ENCODE measurements around the gene CELA3A.
"Not testable (repeated sequence)": the region's sequence is repeated elsewhere in the genome, so short reads cannot be mapped to it uniquely, and the experiment has no call there.

The CELA3A gene

DNA sequence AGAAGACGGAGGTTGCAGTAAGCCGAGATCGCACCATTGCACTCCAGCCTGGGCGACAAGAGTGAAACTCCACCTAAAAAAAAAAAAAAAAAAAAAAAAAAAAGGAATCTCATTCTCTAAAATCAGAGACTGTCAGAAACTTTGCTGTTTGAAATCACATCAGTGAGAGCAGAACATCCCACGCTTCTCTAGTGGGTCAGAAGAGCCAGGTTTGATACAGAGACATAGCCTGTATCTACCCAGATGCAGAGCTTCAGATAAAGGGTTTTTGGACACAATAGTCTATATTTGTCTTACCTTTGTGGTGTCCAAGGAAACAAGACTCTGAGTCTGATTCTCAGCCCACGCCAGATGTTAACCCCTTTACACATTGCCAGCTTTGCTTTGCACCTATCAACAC is 19.6 kb downstream of the CELA3A start:
- no peak for DNase-seq

DNA sequence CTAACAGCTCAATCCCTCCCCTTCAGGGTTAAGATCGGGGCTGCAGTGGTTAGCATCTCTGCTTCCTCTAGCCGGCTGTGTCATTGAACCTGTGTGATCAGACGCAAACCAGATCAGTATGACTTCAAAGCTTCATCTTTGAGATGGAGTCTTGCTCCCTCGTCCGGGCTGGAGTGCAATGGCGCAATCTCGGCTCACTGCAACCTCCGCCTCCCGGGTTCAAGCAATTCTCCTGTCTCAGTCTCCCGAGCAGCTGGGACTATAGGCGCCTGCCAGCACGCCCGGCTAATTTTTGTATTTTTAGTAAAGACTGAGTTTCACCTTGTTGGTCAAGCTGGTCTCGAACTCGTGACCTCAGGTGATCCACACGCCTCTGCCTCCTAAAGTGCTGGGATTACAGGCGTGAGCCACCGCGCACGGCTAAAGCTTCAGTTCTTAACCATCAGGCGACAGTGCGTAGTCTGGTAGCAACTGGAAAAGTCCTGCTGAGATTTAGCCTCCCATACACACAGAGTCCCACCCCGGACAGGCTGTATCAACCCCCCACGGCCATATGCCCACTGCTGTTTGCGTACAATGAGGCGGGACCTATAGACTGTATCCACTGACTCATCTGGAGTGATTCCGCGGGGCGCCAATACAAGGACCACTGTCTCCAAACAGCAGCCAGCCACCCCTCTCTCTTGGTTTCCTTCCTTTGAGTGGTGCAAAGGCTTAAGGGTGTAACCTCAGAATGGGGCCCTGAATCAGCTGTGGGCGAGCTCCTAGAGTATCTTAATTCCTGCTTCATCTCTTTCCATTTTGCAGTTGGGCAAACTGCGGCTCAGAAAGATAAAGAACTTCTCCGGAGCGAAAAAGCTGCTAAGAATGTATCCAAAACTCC is 23.3 kb downstream of the CELA3A start:
- DNase-seq = no peak

DNA sequence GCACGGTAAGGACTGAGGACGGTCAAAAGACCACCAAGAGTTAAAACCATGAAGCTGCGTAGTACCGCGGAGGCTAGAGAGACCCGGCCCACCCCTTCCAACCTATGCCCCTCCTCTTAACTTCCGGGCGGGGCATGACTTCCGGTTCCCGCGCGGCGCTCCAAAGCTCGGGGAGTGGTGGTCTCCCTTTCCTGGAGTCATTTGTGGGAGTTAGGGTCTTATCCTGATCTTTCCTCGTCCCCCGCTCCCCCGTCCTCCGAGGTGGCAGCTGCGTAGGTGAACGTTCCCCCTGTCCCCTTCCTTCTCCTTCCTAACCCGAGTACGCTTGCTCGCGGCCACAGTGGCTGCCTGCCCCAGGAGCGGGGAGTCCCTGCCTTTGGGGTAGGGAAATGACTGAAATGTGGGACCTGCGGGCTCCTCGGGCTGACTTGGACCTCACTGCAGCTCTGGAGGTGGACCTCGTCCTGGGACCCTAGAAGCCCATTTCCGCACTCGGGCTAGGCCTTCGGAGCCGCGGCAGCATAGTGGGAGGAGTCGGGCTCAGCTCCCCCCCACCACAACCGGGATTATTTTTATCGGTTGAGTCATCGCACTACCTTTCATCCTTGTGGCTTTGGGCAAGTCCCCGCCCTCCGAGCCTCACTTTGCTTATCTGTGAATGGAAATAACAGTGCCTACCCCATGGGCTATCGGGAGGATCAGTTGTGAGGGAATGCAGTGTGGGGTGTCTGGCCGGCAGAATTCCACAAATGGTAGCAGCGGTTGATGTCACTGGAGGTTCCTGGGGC is 24.1 kb downstream of the CELA3A start:
- DNase-seq = peak; percentile 76

DNA sequence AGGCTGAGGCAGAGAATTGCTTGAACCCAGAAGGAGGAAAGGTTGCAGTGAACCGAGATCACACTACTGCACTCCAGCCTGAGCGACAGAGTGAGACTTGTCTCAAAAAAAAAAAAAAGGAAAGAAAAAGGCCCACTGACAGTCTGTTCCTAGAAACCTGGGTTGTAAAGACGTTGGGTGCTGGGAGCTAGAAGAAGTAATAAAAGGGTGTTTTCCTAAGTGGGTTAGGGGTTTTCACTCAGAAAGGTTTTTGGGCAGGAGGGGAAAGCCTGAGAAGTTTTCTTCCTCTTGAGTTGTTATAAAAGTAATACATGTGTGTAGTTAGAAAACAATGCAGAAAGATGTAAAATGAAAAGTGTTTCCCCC is 25.4 kb downstream of the CELA3A start:
- DNase-seq = no peak

GRCh38 chr1:22030057-22030456 is 28.6 kb downstream of the CELA3A start:
- DNase-seq = no peak

GRCh38 chr1:22030473-22030872 is 29.0 kb downstream of the CELA3A start:
- DNase-seq = no peak

- no peak for DNase-seq
Observed at GRCh38 chr1:22031214-22031962, 29.9 kb downstream of the CELA3A start.

DNA sequence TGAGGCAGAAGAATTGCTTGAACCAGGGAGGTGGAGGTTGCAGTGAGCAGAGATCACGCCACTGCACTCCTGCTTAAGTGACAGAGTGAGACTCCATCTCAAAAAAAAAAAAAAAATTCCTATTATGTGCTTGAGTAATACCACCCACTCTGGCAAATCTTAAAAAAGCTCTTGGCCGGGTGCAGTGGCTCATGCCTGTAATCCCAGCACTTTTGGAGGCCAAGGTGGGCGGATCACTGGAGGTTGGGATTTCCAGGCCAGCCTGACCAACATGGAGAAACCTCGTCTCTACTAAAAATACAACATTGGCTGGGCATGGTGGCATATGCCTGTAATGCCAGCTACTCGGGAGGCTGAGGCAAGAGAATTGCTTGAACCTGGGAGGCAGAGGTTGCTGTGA is 33.4 kb downstream of the CELA3A start:
- DNase-seq = not testable (repeated sequence)

GRCh38 chr1:22037520-22037919 is 36.1 kb downstream of the CELA3A start:
- DNase-seq = no peak

DNA sequence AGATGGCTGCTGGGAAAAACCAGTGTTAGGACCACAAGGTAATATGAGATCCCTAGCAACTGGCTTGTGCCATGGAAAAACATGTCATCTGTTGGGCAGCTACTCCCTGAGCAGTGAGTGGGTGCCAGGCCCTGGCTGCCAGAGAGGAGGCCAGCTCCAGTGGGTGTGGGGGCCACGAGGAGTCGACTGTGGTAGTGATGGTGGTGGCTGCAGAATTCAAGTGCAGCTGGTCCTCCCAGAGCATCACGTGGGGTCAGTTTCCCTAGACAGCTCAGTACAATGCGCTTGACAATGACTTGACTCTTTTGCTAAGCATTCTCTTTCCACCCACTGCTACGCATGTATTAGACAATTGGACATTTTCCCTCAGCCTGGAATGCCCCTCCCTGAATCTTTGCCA is 36.6 kb downstream of the CELA3A start:
- no peak for DNase-seq

GRCh38 chr1:22039594-22040285 is 38.3 kb downstream of the CELA3A start:
- no peak for DNase-seq

GRCh38 chr1:22040286-22040623 is 38.8 kb downstream of the CELA3A start:
- DNase-seq = no peak

DNA sequence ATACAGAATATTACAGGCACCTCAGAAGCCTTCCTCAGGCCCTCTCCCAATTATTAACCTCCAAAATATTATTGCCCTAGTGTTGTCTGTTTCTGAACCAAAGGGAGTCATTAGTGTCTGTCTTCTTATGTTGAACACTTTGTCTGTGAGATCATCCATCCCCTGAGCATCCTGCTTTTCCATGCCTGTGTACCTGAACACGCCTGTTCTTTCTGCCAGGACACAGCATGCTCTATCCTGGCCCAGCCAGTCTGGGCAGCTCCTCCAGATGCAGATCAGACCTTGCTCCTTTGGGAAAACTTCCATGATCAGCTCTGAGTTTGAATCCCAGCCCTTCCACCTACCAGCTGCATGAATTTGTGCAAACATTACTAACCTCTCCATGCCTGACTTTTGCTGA is 40.0 kb downstream of the CELA3A start:
- no peak for DNase-seq

DNA sequence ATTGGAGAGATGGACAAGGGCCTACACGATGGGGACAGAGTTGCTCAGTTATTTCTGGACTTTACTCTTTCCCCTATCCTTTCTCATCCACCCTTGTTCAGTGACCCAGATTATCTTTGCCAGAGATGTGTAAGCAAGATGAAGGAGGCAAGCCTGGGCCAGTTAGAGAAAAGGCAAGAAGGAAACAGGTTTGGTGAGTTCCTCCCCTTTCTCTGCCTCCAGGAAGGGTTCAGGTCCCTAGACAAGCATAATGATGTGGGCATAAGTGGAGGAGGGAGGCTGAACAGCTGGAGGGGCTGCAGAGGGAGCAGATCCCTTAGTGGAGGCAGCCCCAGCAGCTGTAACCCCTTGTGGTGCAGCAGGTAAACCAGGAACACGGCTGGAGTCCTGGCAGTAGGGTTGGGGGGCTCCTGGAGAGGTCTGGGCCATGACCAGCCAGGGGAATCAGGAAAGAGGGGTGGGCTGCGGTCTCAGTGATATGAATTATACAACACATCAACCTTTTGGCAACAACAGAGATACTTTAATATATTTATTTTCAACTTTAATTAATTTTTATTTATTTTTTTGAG is 41.8 kb downstream of the CELA3A start:
- no peak for DNase-seq

GRCh38 chr1:22044690-22045420 is 43.4 kb downstream of the CELA3A start:
- no peak for DNase-seq

DNA sequence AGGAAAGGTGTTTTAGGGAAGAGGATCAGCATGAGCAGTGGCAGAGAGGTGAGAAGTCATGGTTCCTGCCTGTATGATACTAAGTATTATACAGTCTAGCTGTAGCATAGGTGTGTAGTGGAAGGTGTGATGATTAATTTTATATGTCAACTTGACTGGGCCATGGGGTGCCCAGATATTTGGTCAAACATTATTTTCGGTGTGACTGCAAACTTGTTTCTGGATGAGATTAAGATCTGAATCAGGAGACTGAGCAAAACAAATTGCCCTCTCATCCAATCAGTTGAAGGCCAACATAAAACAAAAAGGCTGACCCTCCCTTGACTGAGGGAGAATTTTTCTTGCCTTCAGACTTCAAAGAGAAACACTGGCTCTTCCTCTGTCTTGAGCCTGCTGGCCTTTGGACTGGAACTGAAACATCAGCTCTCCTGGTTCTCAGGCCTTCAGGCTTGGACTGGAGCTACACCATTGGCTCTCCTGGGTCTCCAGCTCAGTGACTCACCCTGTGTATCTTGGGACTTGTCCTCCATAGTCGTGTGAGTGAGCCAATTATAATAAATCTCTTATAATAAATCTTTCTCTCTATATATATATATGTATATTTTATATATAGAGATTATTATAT is 44.3 kb downstream of the CELA3A start:
- DNase-seq = no peak

- DNase-seq = no peak
Observed at GRCh38 chr1:22048351-22049192, 47.1 kb downstream of the CELA3A start.

DNA sequence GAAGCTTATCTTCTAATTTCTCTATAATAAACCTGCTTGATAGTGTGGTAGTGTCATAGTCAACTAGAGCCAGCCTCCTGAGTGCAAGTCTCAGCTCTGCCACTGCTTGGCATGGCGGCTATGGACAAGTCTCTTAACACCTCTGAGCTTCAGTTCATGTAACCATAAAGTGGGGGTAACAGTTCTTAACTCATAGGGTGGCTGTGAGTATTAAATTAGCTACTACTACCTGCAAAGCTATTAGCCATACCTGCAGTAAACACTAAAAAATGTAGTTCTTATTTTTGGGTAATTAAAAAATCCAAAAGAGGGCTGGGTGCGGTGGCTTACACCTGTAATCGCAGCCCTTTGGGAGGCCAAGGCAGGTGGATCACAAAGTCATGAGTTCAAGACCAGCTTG is 48.9 kb downstream of the CELA3A start:
- no peak for DNase-seq

DNA sequence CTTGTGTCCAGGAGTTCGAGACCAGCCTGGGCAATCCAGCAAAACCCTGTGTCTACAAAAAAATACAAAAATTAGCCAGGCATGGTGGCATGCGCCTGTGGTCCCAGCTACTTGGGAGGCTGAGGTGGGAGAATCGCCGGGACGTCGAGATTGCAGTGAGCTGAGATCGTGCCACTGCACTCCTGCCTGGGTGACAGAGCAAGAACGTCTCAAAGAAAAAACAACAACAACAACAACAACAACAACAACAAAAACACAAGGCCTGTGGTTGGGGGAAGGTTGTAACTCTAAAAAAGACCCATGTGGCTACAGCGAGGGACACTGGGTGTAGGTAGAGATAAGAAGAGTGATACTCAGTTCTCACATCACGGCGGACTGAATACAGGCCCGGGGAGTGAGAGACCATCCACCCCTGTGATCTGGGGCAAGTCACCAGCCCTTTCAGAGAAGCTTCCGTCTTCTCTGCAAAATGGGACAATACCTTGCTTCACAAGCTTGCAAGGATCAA is 50.2 kb downstream of the CELA3A start:
- no peak for DNase-seq

All from NCI-H526 treated with DMSO at 0.1 percent for 48 hours (cell line).